SK-N-SH treated with all-trans-retinoic acid at 6 μM for 48 hours (cell line): Measurements from ENCODE around the gene SDCCAG8.

ENCODE experiments used
- ATAC-seq: fragments of 200-7000 bp; cut with Tn5 transposase; 3 replicates; pipeline ENCODE4 v1.9.1; 2020; ENCODE audit warnings: mild to moderate bottlenecking, moderate library complexity
- ARNTL ChIP-seq: fragments of 450-650 bp; formaldehyde crosslinking; IDR thresholded peaks from 2 replicates; pipeline ENCODE4 v1.5.0; 2020; ENCODE audit warnings: low read depth, mild to moderate bottlenecking, moderate library complexity, borderline replicate concordance
- BACH2 ChIP-seq: fragments of 250-450 bp; sonication (Bioruptor Pico); IDR thresholded peaks from 2 replicates; pipeline ENCODE4 v1.9.0; 2021; ENCODE audit warnings: mild to moderate bottlenecking, borderline replicate concordance
- CSDC2 ChIP-seq: fragments of 250-450 bp; sonication (Bioruptor Pico); IDR thresholded peaks from 2 replicates; pipeline ENCODE4 v1.5.0; 2020; ENCODE audit warnings: mild to moderate bottlenecking, moderate library complexity
- CSRNP3 ChIP-seq: fragments of 250-450 bp; sonication (Bioruptor Pico); IDR thresholded peaks from 2 replicates; pipeline ENCODE4 v1.5.1; 2021; ENCODE audit warnings: mild to moderate bottlenecking, moderate library complexity
- ESRRG ChIP-seq: fragments of 250-450 bp; sonication (Bioruptor Pico); IDR thresholded peaks from 2 replicates; pipeline ENCODE4 v1.6.1; 2021; ENCODE audit warnings: mild to moderate bottlenecking
- GLIS3 ChIP-seq: fragments of 250-450 bp; sonication (Bioruptor Pico); IDR thresholded peaks from 2 replicates; pipeline ENCODE4 v1.5.0; 2020; ENCODE audit warnings: mild to moderate bottlenecking, moderate library complexity
- ISL1 ChIP-seq: fragments of 250-450 bp; sonication (Bioruptor Pico); IDR thresholded peaks from 2 replicates; pipeline ENCODE4 v2.1.2; 2022; ENCODE audit warnings: mild to moderate bottlenecking, moderate library complexity
- OSR1 ChIP-seq: fragments of 250-450 bp; sonication (Bioruptor Pico); IDR thresholded peaks from 2 replicates; pipeline ENCODE4 v1.8.0; 2022; ENCODE audit warnings: moderate library complexity, mild to moderate bottlenecking, inconsistent platforms
- PATZ1 ChIP-seq: fragments of 250-450 bp; sonication (Bioruptor Pico); IDR thresholded peaks from 2 replicates; pipeline ENCODE4 v1.8.0; 2020; ENCODE audit warnings: mild to moderate bottlenecking, moderate library complexity, borderline replicate concordance
- PPARA ChIP-seq: fragments of 250-450 bp; sonication (Bioruptor Pico); IDR thresholded peaks from 2 replicates; pipeline ENCODE4 v1.5.0; 2020; ENCODE audit warnings: mild to moderate bottlenecking, borderline replicate concordance
- RARB ChIP-seq: fragments of 250-450 bp; sonication (Bioruptor Pico); IDR thresholded peaks from 2 replicates; pipeline ENCODE4 v1.8.0; 2021; ENCODE audit warnings: mild to moderate bottlenecking, moderate library complexity
- SNAI2 ChIP-seq: fragments of 250-450 bp; sonication (Bioruptor Pico); IDR thresholded peaks from 2 replicates; pipeline ENCODE4 v1.5.0; 2020; ENCODE audit warnings: mild to moderate bottlenecking, moderate library complexity
- TCF4 ChIP-seq: fragments of 250-450 bp; sonication (Bioruptor Pico); IDR thresholded peaks from 2 replicates; pipeline ENCODE4 v1.8.0; 2021; ENCODE audit warnings: mild to moderate bottlenecking, moderate library complexity, borderline replicate concordance
- TOX ChIP-seq: fragments of 250-450 bp; sonication (Bioruptor Pico); IDR thresholded peaks from 2 replicates; pipeline ENCODE4 v1.8.0; 2021; ENCODE audit warnings: mild to moderate bottlenecking, moderate library complexity, borderline replicate concordance
- TSHZ2 ChIP-seq: fragments of 250-450 bp; sonication (Bioruptor Pico); IDR thresholded peaks from 2 replicates; pipeline ENCODE4 v1.5.0; 2020; ENCODE audit warnings: mild to moderate bottlenecking, moderate library complexity
- ZFP3 ChIP-seq: fragments of 250-450 bp; sonication (Bioruptor Pico); IDR thresholded peaks from 2 replicates; pipeline ENCODE4 v1.5.0; 2020; ENCODE audit warnings: mild to moderate bottlenecking, moderate library complexity
- ZFP30 ChIP-seq: fragments of 450-650 bp; formaldehyde crosslinking; IDR thresholded peaks from 2 replicates; pipeline ENCODE4 v1.5.0; 2022; ENCODE audit warnings: mild to moderate bottlenecking, moderate library complexity
- ZNF565 ChIP-seq: fragments of 450-650 bp; formaldehyde crosslinking; conservative IDR thresholded peaks from 2 replicates; pipeline ENCODE4 v1.5.0; 2020; ENCODE audit warnings: low read depth, mild to moderate bottlenecking, moderate library complexity
- ZNF70 ChIP-seq: fragments of 450-650 bp; formaldehyde crosslinking; IDR thresholded peaks from 2 replicates; pipeline ENCODE4 v1.5.0; 2020; ENCODE audit warnings: mild to moderate bottlenecking, moderate library complexity
- ZNF8 ChIP-seq: fragments of 450-650 bp; formaldehyde crosslinking; IDR thresholded peaks from 2 replicates; pipeline ENCODE4 v1.5.0; 2020; ENCODE audit warnings: mild to moderate bottlenecking, moderate library complexity
- TF ChIP-seq, protein P1 (sequence below): fragments of 250-450 bp; sonication (Bioruptor Pico); IDR thresholded peaks from 2 replicates; pipeline ENCODE4 v1.8.0; 2021; ENCODE audit warnings: low read depth, mild to moderate bottlenecking, moderate library complexity, borderline replicate concordance
- TF ChIP-seq, protein P2 (sequence below): fragments of 250-450 bp; sonication (Bioruptor Pico); IDR thresholded peaks from 2 replicates; pipeline ENCODE4 v1.5.1; 2020; ENCODE audit warnings: low read depth, mild to moderate bottlenecking, moderate library complexity

The SDCCAG8 gene

GRCh38 chr1:243315893-243316292, 60.1 kb downstream of the SDCCAG8 start:
- TF ChIP-seq ZFP3 (CRISPR knock-in tag) (no peak), ESRRG (CRISPR knock-in tag) (no peak), SNAI2 (no peak), BACH2 (no peak)
- ATAC-seq, result no peak; the same call in 2 of the 3 replicates

GRCh38 chr1:243316366-243316989, 60.6 kb downstream of the SDCCAG8 start:
- ATAC-seq, result no peak
- TF ChIP-seq TSHZ2 (CRISPR knock-in tag) (no peak), ZNF70 (no peak), OSR1 (CRISPR knock-in tag) (no peak), ZNF8 (CRISPR knock-in tag) (no peak), CSDC2 (CRISPR knock-in tag) (no peak), ZFP3 (CRISPR knock-in tag) (no peak), ZFP30 (CRISPR knock-in tag) (no peak), BACH2 (no peak), PATZ1 (no peak), GLIS3 (CRISPR knock-in tag) (no peak), RARB (CRISPR knock-in tag) (no peak), SNAI2 (no peak), CSRNP3 (CRISPR knock-in tag) (no peak), PPARA (CRISPR knock-in tag) (no peak), TCF4 (CRISPR knock-in tag) (no peak), ESRRG (CRISPR knock-in tag) (no peak), TOX (CRISPR knock-in tag) (no peak)
- TF ChIP-seq, protein P1, sequence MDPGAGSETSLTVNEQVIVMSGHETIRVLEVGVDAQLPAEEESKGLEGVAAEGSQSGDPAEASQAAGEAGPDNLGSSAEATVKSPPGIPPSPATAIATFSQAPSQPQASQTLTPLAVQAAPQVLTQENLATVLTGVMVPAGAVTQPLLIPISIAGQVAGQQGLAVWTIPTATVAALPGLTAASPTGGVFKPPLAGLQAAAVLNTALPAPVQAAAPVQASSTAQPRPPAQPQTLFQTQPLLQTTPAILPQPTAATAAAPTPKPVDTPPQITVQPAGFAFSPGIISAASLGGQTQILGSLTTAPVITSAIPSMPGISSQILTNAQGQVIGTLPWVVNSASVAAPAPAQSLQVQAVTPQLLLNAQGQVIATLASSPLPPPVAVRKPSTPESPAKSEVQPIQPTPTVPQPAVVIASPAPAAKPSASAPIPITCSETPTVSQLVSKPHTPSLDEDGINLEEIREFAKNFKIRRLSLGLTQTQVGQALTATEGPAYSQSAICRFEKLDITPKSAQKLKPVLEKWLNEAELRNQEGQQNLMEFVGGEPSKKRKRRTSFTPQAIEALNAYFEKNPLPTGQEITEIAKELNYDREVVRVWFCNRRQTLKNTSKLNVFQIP (CRISPR knock-in tag), result no peak
- TF ChIP-seq, protein P2, sequence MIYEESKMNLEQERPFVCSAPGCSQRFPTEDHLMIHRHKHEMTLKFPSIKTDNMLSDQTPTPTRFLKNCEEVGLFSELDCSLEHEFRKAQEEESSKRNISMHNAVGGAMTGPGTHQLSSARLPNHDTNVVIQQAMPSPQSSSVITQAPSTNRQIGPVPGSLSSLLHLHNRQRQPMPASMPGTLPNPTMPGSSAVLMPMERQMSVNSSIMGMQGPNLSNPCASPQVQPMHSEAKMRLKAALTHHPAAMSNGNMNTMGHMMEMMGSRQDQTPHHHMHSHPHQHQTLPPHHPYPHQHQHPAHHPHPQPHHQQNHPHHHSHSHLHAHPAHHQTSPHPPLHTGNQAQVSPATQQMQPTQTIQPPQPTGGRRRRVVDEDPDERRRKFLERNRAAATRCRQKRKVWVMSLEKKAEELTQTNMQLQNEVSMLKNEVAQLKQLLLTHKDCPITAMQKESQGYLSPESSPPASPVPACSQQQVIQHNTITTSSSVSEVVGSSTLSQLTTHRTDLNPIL, result no peak

GRCh38 chr1:243320224-243320623, 64.4 kb downstream of the SDCCAG8 start:
- ATAC-seq, result no peak; the same call in 2 of the 3 replicates

More at GRCh38 chr1:243320224-243320623, 64.4 kb downstream of the SDCCAG8 start:
- TF ChIP-seq ESRRG (CRISPR knock-in tag), result no peak
- TF ChIP-seq CSDC2 (CRISPR knock-in tag), result no peak
- TF ChIP-seq BACH2, result no peak
- no peak for TF ChIP-seq OSR1 (CRISPR knock-in tag)
- no peak for TF ChIP-seq GLIS3 (CRISPR knock-in tag)
- TF ChIP-seq ARNTL (CRISPR knock-in tag), result no peak
- TF ChIP-seq SNAI2, result no peak
- TF ChIP-seq ZNF565, result no peak
- TF ChIP-seq, protein P1 (CRISPR knock-in tag), result no peak
- no peak for TF ChIP-seq CSRNP3 (CRISPR knock-in tag)
- no peak for TF ChIP-seq TOX (CRISPR knock-in tag)
- TF ChIP-seq TCF4 (CRISPR knock-in tag), result no peak
- TF ChIP-seq, protein P2, result no peak
- TF ChIP-seq RARB (CRISPR knock-in tag), result no peak
- TF ChIP-seq ISL1 (CRISPR knock-in tag), result no peak
